ENCODE measurements around the gene SMCP.

DNA sequence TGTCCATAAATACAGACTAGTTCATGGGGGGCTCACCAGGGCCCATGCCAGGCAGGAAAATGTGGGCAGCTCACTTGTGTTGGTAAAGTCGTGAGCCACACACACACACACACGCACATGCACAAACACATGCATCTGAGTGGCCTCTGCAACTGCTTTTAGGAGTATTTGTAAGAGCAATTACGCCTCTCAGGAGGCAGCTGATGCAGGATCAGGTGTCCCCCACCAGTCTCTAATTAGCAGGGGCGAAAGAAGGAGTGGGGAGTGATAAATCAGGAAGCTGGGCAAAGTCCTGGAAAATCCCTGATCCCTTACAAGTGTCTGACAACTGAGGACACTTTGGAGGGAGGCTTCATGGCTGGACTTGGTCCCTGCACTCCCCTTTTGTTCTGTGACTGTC is 24.5 kb downstream of the SMCP start:
- TF ChIP-seq MAFK (conservative IDR thresholded peaks at IDR 0.05 in 1 of 2, IDR thresholded peaks at IDR 0.05 in 1 of 2; ENCODE audit: low read length in 2 of 2) (no peak), ZNF883 (CRISPR knock-in tag; IDR thresholded peaks at IDR 0.05; ENCODE audit: not compliant biosample characterization) (no peak), EZH2 (conservative IDR thresholded peaks at IDR 0.05; ENCODE audit: low read depth, low read length) (no peak), ZNF337 (CRISPR knock-in tag; IDR thresholded peaks at IDR 0.05; ENCODE audit: borderline replicate concordance, low read depth) (no peak)
- TF ChIP-seq, protein P1, sequence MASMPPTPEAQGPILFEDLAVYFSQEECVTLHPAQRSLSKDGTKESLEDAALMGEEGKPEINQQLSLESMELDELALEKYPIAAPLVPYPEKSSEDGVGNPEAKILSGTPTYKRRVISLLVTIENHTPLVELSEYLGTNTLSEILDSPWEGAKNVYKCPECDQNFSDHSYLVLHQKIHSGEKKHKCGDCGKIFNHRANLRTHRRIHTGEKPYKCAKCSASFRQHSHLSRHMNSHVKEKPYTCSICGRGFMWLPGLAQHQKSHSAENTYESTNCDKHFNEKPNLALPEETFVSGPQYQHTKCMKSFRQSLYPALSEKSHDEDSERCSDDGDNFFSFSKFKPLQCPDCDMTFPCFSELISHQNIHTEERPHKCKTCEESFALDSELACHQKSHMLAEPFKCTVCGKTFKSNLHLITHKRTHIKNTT (CRISPR knock-in tag; IDR thresholded peaks at IDR 0.05): no peak

All from HepG2 (cell line).